H54 (cell line): ENCODE measurements around the gene HYDIN.
"Not testable (repeated sequence)": the region's sequence is repeated elsewhere in the genome, so short reads cannot be mapped to it uniquely, and the experiment has no call there.

Experiments
- DNase-seq: peaks from one replicate; pipeline ENCODE4 v3.0.0; 2011; ENCODE audit warnings: low spot score, mixed read lengths; ENCODE audit not compliant: insufficient read length
- FAIRE-seq: peaks from 3 replicates; lab custom pipeline; 2011; peaks lifted over from hg19 to GRCh38; lab: Jason Lieb, UNC

Gene HYDIN

DNA sequence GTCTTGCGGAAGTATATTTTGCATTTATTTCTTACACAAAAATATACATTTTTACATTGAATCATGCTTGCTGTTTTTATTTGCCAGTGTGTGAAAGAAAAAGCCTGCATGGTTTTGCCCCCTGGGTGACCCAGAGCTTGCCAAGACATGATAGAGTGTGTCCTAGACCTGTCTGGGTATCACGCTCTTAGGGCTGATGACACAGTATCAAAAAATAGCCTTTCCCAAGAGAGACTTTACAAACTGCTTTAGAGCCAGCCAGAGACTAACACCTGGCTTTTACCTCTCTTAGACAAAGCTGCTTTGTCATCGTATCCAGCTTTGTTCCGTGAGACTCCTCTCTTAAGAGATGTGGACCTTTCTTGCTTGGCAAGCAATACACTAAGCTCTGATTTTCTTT, 160.7 kb downstream of the HYDIN start:
- not testable (repeated sequence) for FAIRE-seq, DNase-seq

GRCh38 chr16:71053897-71054609, 176.5 kb downstream of the HYDIN start:
- not testable (repeated sequence) for FAIRE-seq, DNase-seq

DNA sequence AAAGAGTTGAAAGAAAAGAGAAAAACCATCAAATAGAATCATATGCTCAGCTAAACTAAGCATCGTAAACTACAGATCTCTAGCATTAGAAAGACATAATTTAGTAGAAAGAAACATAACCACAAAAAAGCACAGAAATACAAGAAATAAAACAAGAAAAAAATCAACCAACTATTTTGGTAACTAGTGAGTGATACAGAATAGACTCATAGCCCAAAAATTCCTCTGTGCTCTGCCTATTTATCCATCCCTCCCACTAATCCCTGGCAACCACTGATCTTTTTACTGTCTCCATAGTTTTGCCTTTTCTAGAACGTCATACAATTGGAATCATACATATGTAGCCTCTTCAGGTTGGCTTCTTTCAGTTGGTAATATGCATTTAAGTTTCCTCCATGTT, 180.2 kb downstream of the HYDIN start:
- FAIRE-seq = peak; percentile 73

DNA sequence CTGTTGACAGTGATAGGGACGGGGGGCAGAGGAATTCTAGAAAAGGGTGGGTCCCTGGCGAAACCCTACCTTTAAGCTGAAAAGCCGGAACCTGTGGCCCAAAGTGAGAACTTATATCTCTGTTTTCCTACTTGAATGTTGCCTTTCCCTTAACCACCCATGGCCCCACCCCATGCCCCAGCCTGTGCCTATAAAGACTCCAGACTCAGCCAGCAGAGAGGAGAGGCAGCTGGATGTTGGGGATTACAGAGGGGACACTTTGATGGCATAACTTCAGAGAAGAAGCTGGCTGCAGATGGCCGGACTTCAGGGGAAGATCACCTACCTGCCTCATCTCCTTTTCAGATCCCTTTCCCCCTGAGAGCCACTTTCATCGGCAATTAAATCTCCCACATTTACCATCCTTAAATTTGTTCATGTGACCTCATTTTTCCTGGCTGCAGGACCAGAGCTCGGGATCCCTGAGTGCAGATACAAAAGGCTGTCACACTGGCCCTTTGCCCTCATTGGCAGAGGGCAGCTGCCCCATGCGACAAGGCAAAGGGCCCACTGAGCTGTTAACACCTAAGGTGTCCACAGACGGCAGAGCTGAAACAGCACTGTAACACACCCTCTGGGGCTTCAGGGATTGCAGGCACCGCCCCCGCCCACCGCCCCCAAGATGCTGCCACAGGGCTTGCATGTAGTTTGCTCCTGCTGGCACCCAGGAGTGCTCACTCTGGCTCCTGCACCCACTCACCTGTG, 191.0 kb downstream of the HYDIN start:
- FAIRE-seq, DNase-seq: not testable (repeated sequence)

More for the DNA sequence above, 180.2 kb downstream of the HYDIN start:
- DNase-seq = not testable (repeated sequence)

- not testable (repeated sequence) for FAIRE-seq, DNase-seq
Measured at GRCh38 chr16:71038421-71038820, 192.1 kb downstream of the HYDIN start.

DNA sequence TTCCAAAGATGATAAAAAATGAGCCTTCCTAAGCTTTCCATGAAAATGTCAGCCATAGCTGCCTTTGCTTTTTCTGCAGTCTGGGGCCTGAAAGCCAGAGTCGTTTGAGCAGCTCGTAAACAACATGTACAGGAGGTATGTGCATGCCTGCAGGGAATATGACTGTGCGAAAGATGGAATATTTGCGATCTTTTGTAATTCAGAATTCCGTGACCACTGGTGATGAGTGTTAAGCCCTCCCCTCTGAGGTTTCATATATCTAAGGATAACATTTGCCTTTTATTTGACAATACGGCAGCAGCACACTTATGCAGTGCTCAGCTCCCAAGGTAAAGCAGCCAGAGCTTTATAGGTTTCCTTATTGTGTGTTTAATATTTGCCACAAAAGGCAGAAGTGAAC, 192.5 kb downstream of the HYDIN start:
- DNase-seq, FAIRE-seq: not testable (repeated sequence)

- not testable (repeated sequence) for DNase-seq, FAIRE-seq
Measured at GRCh38 chr16:71028032-71028727, 202.3 kb downstream of the HYDIN start.

- not testable (repeated sequence) for DNase-seq, FAIRE-seq
Measured at GRCh38 chr16:71027511-71027910, 203.0 kb downstream of the HYDIN start.

DNA sequence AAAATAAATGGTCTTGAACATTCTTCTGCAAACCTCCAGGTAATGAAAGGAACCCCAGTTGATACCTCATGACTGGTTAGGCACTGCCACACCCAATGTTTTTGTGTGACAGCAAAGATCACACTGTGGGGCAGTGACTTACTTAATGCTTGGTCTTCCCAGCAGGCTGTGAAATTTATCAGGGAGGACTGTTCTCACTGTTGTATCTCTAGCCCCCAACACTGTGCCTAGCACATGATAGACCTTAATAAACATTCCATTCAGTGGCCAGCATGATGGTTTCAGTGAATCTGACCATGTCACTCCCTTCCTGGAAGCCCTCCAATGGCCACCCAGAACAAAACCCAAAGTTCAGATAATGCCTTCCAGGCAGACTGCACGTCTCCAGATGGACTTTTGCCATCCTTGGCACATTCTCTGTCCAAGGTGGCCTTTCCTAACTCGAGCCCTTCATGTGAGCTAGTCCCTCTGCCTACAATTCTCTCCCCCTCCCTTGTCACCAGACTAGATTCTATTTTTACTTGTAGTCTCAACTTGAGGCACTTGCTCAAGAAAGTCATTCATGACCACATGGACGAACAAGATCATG, 206.6 kb downstream of the HYDIN start:
- DNase-seq, FAIRE-seq: not testable (repeated sequence)

- FAIRE-seq, DNase-seq: not testable (repeated sequence)
Measured at GRCh38 chr16:71021961-71022537, 208.5 kb downstream of the HYDIN start.

GRCh38 chr16:71019067-71019682, 211.3 kb downstream of the HYDIN start:
- FAIRE-seq = peak; percentile 48
- not testable (repeated sequence) for DNase-seq

- FAIRE-seq, DNase-seq: not testable (repeated sequence)
Measured at GRCh38 chr16:71015419-71015818, 215.1 kb downstream of the HYDIN start.

DNA sequence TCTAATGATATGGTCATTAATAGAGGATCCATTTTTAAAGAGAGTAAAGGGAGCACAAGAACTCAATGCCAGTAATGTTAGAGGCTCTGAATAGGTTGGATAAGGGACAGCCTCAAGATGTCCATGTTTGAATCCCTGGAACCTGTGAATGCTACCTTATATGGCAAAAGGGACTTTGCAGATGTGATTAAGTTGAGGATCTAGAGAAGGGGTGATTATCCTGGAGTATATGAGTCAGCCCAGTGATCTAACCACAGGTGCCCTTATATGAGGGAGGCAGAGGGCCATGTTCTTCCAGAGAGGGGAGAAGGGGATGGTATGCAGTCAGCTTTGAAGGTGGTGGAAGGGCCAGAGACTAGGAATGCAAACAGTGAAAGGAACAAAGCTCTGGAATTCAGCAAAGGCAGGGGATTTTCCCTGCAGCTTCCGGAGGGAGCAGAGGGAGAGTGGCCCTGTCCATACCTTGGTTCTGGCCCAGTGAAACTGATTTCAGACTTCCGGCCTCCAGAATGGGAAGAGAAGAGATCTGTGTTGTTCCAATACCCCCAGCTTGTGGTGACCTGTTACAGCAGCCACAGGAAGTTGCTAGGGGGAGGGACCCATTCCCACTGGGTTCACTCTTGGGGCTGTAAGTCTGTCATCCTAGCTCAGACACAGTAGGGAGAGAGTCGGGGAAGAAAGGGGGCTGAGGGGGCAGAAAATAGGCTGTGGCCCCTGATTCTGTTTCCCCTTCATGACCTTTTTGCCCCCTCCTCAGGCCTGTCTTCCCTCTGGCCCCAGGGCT, 220.9 kb downstream of the HYDIN start:
- FAIRE-seq, DNase-seq: not testable (repeated sequence)

GRCh38 chr16:71006516-71006915, 224.0 kb downstream of the HYDIN start:
- FAIRE-seq, DNase-seq: not testable (repeated sequence)

DNA sequence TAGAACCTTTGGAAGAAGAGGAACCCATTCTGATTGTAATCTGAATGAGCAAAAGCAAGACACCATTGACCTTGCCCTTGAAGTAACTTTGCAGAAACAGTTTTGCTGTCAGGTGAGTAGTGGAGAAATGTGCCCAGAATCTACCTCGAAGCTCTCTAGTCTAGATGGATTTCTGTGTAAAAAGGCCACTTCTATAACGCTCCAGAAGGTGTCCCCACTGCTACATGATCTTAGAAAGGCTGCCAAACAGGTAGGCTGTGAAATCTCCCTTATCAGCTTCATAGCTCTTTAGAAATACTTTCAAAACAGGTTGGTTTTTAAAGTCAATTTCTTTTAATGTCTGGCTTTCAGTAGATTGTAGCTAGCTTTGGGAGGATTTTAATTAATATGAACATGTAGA, 230.8 kb downstream of the HYDIN start:
- DNase-seq, FAIRE-seq: not testable (repeated sequence)

GRCh38 chr16:70995799-70996198, 234.7 kb downstream of the HYDIN start:
- FAIRE-seq, DNase-seq: not testable (repeated sequence)

- FAIRE-seq = not testable (repeated sequence)
Measured at GRCh38 chr16:70992511-70992910, 238.0 kb downstream of the HYDIN start.

DNA sequence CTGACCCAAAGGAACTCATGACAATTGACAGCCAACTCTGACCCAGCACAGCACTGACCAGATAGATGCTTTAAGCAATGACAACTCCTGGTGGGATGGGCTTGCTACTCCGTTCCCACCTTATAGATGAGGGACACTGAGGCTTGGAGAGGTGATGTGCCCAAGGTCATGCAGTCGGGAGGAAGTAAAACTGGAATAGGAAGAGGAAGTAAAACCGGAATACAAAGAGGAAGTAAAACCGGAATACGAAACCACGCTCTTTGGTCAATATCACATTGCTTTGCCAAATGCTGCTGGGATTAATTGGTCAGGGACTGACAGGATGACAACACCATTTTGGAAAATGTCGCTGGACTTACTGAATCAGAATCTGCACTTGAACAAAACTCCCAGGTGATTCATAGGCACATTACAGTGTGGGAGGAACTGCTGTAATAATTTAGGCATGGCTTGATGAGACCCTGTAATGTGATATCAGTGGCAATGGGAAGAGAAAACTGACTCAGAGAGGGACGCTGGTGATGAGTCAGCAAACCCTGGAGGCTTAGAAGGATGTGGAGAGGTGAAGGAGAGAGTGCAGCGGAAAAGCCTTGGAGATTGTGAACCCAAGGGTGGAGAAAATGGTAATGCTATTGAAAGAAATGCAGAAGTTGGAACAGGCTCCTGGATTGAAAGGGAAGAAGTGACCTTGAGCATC, 243.4 kb downstream of the HYDIN start:
- not testable (repeated sequence) for DNase-seq
- peak; percentile 90 for FAIRE-seq

More at GRCh38 chr16:70992511-70992910, 238.0 kb downstream of the HYDIN start:
- not testable (repeated sequence) for DNase-seq
